GM18861 (cell line): ENCODE data around the gene SLC44A5.

Source experiments
- ATAC-seq: cut with Tn5 transposase; IDR thresholded peaks from one replicate; pipeline ENCODE4 v1.9.1; 2021; ENCODE audit not compliant: unreplicated experiment

The SLC44A5 gene

DNA sequence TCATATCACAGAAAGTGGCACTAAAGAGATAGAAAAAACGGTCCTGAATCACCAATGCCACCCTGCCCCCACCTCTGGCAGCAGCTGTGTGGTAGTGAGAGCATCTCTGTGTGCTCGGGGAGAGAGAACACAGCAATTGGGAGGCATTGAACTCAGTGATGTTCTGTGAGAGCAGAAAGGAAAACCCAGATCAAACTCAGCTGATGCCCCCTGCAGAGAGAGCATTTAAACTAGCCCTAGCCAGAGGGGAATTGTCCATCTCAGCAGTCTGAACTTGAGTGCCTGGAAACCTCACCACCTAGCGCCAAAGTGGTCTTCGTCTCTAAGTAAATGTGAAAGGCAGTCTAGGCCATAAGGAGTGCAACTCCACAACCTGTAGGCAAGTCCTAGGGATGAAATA is 21.3 kb downstream of the SLC44A5 start:
- no peak for ATAC-seq

- ATAC-seq = no peak
These were observed 22.0 kb downstream of the SLC44A5 start for GRCh38 chr1:75588779-75589475.

DNA sequence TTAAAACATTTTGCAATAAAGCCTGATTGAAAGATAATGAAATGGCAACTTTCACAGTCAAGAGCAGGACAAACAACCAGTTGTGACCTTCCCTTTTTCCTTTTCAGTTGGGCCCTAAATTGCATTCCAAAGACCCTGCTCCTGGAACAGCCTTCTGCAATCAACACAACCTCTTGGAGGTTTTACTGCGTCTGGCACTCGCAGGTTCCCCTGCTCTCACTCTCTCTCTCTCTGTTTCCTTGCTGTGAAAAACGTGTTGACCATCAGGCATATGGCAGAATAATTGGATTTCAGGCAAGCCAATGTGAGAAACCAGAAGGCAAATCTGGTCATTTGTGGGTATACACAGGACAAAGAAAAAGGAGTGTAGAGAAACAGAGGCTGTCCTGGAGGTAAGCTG is 23.2 kb downstream of the SLC44A5 start:
- no peak for ATAC-seq

GRCh38 chr1:75583282-75583681 is 27.6 kb downstream of the SLC44A5 start:
- ATAC-seq = no peak

- ATAC-seq = no peak
These were observed 28.1 kb downstream of the SLC44A5 start for GRCh38 chr1:75582725-75583261.

- ATAC-seq = no peak
These were observed 31.9 kb downstream of the SLC44A5 start for GRCh38 chr1:75579046-75579445.

DNA sequence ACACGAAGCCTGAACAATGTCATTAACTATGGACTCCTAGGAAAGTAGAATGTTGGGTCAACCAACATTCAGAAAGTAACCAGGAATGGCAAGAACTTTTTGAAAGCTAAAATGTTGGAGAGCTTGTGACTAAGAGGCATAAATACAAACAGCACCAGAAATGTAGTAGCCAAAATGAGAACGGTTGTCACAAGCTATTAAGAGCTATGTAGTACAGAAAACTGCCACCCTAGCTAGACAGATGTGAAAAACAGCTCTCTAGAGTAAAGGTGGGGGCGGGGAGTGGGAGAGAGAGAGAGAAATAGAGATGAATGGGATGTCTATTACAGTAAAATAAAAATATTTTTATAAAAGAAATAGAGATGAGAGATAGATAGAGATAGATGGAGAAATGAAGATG is 35.1 kb downstream of the SLC44A5 start:
- ATAC-seq = no peak

- no peak for ATAC-seq
These were observed 43.7 kb downstream of the SLC44A5 start for GRCh38 chr1:75567191-75567590.

GRCh38 chr1:75559800-75560199 is 51.1 kb downstream of the SLC44A5 start:
- ATAC-seq = no peak

- ATAC-seq = no peak
These were observed 51.8 kb downstream of the SLC44A5 start for GRCh38 chr1:75559136-75559535.

DNA sequence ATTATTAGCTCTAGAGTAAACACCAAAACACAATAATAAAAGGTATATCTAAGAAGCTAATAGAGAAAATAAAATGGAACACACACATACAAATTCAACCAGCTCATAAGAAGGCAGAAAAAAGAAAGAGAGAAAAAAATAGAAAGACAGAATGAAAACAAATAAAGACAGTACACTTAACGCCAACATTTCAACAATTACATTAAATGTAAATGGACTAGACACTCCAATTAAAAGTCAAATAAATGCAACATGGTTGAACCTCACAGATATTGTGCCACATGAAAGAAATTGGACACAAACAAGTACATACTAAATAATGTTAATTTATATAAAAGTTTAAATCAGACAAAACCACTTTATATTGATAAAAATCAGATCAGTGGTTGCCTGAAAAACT is 56.0 kb downstream of the SLC44A5 start:
- ATAC-seq = no peak

GRCh38 chr1:75554181-75554580 is 56.7 kb downstream of the SLC44A5 start:
- no peak for ATAC-seq

DNA sequence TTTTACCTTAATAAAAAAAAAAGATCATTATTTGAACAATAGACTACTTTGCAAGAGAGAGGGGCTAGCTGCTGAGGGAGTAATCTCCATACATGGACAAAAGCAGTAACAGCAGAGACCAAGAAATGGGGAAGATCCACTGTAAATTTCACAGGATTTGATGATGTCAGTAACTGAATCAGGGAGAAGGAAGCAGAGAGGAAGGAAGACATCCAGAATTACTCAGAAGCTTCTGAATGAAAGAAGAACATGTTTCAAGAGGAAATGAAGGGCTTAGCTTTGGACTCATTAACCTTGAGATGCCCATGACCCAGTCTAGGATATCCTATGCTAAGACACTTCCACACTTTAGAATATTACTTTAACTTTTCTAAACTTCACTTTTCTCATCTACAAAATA is 60.4 kb downstream of the SLC44A5 start:
- ATAC-seq = no peak

DNA sequence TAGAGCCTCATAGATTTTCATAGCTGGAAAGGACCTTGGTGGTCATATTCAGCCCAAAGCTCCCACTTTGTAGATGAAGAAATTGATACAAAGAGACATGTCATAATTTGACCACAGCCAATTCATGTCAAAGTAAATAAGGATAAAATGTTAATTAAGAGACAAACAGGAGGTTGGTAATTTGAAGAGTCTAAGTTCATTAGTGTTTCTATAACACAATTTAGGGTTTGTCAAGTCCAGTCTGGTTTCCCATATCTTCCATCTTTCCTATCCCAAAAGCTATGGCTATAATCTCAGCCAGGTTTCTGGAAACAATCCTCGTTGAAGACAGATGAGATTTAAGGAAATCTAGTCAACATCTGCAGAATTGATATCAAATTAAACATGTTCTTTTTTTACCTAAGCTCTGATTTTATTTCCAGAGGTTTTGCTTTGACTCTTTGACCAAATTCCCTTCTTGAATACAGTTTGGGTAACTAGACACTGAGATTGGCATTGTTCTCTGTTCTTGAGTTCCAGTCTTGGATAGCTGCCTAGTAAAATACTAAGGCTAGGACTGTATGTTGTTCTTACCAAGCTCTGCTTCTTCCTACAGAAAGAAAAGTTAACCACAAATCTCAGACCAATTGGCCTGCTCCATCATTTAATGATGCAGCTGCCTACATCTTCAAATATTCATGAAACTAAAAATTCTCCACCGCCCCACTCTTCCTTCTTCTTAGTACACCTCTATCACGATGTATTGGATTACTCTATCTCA is 62.0 kb downstream of the SLC44A5 start:
- ATAC-seq = no peak

DNA sequence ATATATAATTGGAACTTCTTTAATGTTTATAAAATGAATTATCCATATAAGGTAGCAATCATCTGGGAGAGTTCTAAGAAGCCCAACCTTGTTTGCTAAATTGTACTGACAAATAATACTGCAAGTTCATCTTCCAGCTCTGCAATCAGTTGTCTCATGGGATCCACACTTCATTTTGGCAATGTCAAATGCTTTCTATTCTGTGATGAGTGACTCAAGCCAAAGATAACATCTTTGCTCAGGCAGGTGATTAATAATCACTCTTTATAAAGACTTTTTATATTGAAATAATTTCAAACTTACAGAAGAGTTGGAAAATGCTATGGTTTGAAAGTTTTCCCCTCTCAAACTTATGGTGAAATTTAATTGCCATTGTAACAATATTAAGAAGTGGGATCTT is 67.2 kb downstream of the SLC44A5 start:
- no peak for ATAC-seq

- no peak for ATAC-seq
These were observed 67.9 kb downstream of the SLC44A5 start for GRCh38 chr1:75542818-75543570.

- ATAC-seq = no peak
These were observed 71.4 kb downstream of the SLC44A5 start for GRCh38 chr1:75539230-75540116.

DNA sequence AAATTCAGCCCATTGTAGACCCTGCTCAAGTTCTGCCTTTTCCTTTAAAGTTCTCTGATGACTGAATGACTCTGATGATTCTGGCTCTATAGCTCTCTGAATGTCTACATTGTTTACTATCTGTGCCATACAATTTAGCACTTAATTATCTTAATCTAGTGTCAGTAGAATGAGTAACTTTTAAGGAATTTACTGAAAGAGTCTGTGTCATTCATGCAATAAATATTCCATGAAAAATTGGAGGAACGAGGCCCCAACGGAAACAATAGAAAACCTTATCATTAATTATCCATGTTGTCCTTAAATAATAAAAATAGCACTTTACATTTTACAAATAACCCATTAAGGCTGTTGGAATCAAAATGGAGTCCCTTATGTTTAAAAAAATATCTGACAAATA is 77.8 kb downstream of the SLC44A5 start:
- ATAC-seq = no peak

DNA sequence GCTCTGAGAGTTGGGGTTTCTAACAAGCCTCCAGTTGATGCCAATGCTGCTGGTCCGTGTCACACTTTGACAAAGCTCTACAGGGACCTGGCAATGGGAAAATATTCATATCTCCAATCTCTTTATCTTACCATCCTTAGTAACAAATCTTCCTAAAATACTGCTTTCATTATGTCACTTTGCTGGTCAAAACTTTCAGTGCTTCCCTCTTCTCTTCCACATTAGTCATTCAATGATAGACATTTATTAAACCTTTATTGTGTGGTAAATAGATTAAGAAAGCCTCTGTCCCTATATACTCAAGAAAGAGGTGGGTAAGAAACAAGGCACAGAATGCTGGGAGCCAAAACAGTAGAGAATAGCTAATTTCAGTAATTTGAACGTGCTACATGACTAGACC is 79.3 kb downstream of the SLC44A5 start:
- no peak for ATAC-seq

DNA sequence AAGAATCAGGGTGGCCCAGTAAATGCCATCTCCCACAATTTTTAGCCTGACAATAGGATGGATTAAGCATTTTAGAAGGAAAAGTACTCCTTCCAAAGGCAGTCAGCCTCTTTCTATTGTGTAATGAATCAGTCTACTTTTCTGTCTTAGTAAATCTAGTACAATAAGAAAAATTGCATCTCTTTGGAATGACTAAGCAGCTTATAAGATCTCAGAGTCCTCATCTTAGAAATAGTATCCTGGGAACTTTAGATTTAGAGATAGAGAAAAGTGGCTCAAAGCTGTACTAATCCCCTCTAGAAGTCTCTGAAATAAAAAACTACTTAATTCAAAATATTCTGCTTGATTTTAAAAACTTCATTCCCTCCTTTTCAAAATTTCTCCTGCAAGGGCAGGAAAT is 81.4 kb downstream of the SLC44A5 start:
- ATAC-seq = no peak

- no peak for ATAC-seq
These were observed 82.9 kb downstream of the SLC44A5 start for GRCh38 chr1:75528001-75528400.
